ENCODE data around the gene TNFRSF8.

TNFRSF8 gene

GRCh38 chr1:12142891-12143630 is 80.0 kb downstream of the TNFRSF8 start:
- no peak for DNase-seq (ENCODE audit: low spot score)

DNA sequence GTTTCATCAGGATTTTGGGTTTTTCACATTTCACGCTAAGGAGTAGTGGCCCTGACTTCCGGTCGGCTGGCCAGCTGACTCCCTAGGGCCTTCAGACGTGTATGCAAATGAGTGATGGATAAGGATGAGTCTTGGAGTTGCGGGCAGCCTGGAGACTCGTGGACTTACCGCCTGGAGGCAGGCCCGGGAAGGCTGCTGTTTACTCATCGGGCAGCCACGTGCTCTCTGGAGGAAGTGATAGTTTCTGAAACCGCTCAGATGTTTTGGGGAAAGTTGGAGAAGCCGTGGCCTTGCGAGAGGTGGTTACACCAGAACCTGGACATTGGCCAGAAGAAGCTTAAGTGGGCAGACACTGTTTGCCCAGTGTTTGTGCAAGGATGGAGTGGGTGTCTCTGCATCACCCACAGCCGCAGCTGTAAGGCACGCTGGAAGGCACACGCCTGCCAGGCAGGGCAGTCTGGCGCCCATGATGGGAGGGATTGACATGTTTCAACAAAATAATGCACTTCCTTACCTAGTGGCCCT is 80.6 kb downstream of the TNFRSF8 start:
- no peak for DNase-seq (ENCODE audit: low spot score)

- DNase-seq (ENCODE audit: low spot score) = no peak
Observed at GRCh38 chr1:12144236-12144635, 81.1 kb downstream of the TNFRSF8 start.

GRCh38 chr1:12144969-12145368 is 81.9 kb downstream of the TNFRSF8 start:
- DNase-seq (ENCODE audit: low spot score) = no peak

GRCh38 chr1:12145616-12146342 is 82.7 kb downstream of the TNFRSF8 start:
- DNase-seq (ENCODE audit: low spot score) = no peak

GRCh38 chr1:12146343-12147112 is 83.4 kb downstream of the TNFRSF8 start:
- DNase-seq (ENCODE audit: low spot score) = no peak

- DNase-seq (ENCODE audit: low spot score) = no peak
Observed at GRCh38 chr1:12147201-12147701, 84.1 kb downstream of the TNFRSF8 start.

- peak; percentile 95 for DNase-seq (ENCODE audit: low spot score)
Observed at GRCh38 chr1:12148160-12148957, 85.3 kb downstream of the TNFRSF8 start.

- DNase-seq (ENCODE audit: low spot score) = no peak
Observed at GRCh38 chr1:12148958-12149790, 86.1 kb downstream of the TNFRSF8 start.

- no peak for DNase-seq (ENCODE audit: low spot score)
Observed at GRCh38 chr1:12149791-12150175, 86.7 kb downstream of the TNFRSF8 start.

DNA sequence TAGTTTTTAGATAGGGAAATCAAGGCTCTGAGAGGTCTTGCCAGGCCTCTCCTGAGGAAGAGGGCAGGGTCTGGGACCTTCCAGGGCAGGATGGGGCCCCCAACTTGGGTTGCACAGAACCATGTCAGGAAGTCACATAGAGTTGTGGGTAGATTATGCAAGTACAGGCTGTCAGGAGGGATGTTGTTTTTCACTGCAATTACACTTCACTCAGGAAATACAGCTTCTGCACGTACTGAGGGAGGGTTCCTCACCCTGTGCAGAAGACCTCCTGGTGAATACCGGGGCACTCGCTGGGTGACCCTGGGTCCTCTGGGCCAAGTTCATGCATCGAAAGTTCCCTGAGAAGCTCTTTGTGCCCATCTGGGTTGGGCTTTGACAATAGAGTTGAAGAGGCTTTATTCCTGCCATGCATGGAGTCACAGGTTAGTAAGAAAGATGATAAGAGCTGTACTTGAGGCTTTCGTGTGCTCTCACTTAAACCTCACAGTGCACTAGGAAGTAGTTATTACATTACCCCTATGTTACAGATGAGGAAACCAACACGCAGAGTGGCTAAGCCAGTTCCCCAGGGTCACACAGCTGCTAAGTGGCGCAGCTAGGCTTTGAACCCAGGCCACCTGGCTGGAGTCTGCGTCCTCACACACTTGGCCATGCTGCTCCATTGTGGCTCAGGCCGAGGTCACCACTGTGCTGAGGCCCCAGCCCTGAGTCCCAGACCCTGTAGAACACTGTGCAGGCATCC is 87.5 kb downstream of the TNFRSF8 start:
- no peak for DNase-seq (ENCODE audit: low spot score)

DNA sequence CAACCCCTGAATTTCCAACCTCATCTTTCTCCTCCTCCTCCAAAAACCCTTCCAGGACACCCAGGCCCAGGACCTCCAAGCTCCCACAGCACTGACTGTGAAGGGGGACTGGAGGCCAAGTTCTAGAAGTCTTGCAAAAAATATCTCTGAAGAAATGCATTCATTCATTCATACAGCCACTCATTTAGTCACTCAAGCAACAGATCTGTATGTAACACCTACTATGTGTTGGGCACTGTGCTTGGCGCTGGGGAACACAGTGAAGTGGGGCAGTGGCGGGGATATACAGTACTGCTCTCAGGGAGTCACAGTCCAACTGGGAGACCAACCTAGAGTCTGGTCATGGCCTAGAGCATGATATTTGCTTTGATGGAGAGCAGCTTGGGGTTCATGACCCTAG is 88.4 kb downstream of the TNFRSF8 start:
- DNase-seq (ENCODE audit: low spot score) = no peak

- no peak for DNase-seq (ENCODE audit: low spot score)
Observed at GRCh38 chr1:12152113-12152891, 89.2 kb downstream of the TNFRSF8 start.

GRCh38 chr1:12153181-12153785 is 90.2 kb downstream of the TNFRSF8 start:
- no peak for DNase-seq (ENCODE audit: low spot score)

DNA sequence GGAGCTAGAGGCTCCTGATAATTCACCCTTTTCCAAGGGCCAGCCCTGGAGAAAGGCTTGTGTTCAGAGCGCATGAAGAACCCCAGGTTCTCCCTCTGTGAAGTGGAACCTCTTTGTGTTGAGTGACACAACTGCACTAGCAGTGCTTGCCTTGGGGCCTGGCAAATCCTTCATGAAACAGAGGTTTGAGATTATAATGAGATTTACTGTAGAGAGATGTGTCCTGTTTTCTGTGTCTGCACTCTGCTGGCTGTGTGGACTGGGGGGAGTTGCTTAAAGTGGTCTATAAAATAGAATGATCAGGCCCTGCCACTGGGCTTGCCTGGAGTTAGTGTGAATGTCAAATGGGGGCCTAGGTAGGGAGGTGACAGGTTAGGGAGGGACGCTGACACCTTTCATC is 92.2 kb downstream of the TNFRSF8 start:
- DNase-seq (ENCODE audit: low spot score) = no peak

DNA sequence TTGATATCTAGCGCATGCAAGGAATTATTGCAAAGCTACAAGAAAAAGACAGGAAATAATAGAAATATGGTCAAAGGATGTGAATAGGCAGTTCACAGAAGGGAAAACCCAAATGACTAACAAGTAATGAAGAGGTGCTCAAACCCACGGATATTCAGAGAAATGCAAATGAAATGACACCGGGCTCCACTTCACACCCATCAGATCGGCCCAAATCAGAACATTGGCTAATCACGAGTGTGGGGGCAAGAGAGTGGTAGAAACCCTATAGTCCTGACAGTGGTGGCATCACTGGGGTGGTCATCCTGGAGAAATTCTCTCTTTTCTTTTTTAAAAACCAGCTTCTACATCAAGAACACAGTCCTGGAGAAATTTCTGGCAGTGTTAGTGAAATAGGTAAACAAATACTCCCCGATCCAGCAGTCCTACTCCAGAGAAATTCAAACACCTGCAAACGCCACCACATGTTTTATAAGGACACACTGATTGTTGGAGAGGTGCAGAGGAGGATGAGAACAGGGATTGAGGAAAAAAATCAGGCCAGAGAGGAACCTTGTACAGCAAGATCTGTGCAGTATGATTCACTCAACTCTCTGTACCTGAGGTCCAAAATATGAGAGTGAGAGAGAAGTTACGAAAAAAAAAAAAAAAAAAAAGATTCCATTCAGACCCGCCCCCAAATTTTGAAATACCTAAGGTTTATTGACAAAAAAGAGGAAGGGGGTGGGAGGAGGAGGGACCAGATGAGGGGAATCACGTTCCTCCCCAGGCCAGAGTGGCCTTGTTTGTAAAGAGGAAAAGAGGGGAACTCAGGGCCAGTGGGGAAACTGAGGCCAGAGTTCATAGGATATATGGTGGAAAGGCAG is 94.5 kb downstream of the TNFRSF8 start:
- DNase-seq (ENCODE audit: low spot score) = no peak

DNA sequence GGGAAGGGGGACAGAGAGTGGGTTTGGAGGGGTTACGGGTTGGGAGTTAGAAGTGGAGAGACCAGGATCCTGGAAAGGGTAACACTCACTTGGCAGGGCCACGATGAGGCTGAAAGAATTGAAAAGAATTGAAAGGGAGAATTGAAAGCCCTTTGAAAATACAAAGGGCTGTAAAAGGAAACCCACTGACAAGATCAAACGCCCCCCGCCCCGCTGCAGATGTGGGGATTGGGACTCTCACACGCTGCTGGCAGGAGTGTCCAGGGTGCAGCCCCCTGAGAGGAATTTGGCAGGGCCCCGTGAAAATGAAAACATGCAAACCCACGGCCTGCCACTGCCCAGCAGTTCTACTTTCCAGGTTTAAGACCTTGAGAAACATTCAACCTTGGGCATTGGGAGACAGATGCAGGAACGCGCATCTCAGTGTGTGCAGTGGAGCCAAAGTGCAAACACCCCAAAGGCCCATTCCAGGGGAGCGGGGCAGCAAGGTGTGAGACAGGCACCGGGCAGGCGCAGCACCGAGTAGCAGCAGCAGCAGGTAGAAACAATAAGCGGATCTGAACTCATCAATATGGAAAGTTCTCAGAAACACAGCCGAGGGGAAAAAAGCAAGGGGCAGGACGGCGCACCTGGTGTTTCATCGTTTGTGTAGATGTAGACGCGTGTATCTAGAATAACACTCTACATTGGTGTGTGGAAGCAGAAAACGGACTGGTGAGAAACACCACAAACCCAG is 95.4 kb downstream of the TNFRSF8 start:
- no peak for DNase-seq (ENCODE audit: low spot score)
